Pulmonary artery endothelial cell (primary cell): ENCODE measurements around the gene ZNF410. TPM values are rescaled to one million over a fixed set of nuclear protein-coding genes. Genes with fewer than 3 reads are reported as not detected.
"Not testable (repeated sequence)": the region's sequence is repeated elsewhere in the genome, so short reads cannot be mapped to it uniquely, and the experiment has no call there.

ENCODE experiments used
- DNase-seq: peaks from one replicate; pipeline ENCODE4 v3.0.0-alpha.2; 2011; ENCODE audit warnings: low read depth, low spot score
- total RNA-seq: library from RNA; depleted of rRNA; stranded (reverse); fragments of >200 nt; gene quantifications from 2 replicates; pipeline ENCODE4 v1.2.3, GENCODE V29; 2014

ZNF410 gene, protein sequence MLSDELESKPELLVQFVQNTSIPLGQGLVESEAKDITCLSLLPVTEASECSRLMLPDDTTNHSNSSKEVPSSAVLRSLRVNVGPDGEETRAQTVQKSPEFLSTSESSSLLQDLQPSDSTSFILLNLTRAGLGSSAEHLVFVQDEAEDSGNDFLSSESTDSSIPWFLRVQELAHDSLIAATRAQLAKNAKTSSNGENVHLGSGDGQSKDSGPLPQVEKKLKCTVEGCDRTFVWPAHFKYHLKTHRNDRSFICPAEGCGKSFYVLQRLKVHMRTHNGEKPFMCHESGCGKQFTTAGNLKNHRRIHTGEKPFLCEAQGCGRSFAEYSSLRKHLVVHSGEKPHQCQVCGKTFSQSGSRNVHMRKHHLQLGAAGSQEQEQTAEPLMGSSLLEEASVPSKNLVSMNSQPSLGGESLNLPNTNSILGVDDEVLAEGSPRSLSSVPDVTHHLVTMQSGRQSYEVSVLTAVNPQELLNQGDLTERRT
- 56.8 and 67.2 TPM in 2 replicates for total RNA-seq

DNA sequence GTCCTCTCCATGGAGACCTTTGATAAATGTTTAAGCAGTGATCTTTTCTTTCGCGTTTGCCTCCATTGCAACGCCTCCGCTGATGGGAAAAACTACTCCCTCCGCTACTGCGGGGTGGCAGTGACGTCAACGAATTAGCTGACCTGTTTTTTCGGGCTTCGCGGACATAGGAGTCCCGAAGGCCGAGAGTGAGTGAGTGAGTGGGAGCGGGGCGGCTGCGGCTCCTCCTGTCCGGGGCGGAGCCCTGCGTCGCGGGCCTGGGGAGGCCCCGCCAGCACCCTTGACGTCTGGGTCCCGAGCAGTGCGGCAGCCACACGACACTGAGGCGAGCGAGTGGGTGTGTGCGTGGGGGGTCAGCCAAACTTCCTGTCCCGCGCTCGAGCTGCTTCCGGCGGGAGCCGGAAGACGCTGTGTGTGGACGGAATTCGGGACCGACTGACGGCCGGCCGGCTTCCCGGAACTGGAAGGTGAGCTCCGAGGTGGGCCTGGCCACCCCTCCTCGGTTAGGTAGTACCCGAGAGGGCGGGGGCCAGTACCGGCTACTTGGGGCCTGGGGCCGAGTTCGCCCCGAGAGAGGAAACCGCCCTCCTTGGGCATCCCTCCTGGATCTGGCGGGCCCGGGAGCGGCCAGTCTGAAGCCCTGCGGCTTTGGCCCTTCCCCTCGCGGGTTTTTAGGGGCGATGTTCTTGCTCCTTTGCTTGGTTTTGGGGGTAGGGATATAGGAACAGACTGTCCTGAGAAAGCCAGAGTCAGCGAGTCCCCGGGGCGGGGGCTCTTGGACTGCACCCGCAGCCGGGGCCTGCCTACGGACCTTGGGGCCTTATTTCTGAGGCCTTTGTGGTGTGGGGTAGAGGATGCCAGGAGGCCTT lies at the start of gene ZNF410:
Gene ZNF410 (plus strand): TSS at position 411 of the 869 bp plus-strand sequence. CDS start 5,317 bp downstream, outside the sequence.
- peak; percentile 74 for DNase-seq

DNA sequence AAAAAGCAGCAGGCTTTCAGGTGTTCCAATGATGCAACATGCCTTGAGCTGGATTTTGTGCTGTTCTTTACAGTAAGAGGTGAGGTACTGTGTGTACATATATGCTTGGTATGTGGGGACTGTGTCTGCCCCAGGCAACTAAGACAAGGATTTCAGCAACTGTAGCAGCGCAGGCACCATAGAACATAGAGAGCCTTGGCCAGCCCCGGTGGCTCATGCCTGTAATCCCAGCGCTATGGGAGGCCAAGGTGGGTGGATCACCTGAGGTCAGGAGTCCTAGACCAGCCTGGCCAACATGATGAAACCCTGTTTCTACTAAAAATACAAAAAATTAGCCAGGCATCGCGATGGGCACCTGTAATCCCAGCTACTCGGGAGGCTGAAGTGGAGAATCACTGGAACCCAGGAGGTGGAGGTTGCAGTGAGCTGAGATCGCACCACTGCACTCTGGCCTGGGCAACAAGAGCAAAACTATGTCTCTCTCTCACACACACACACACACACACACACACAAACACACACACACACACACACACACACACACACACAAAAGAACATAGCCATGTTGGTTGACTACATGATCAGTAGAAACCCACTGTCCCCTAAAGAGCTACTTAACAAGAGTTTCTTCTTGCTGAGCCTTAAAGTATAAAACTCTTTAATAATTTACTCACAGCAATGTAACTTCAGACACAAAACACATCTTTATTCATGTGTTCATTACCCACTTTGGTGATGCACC lies 48.2 kb upstream of the ZNF410 start:
- not testable (repeated sequence) for DNase-seq

DNA sequence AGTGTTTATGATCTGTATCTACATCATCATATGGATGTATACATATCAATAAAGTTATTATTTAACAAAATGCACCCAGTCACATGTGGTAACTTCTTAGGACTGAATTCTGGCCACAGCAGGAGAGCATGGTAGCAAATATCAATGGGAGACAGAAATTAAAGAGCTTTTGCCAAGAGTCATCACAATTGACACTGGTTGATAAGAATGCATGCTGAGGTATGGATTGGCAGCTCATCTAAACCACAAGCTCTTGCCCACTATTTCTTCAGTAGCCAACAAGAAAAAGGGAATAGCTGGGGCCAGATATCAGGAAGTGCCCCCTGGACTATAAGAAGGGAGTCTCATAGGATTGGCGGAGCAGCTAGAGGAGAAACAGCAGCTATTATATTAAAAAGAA lies 44.5 kb upstream of the ZNF410 start:
- no peak for DNase-seq

DNA sequence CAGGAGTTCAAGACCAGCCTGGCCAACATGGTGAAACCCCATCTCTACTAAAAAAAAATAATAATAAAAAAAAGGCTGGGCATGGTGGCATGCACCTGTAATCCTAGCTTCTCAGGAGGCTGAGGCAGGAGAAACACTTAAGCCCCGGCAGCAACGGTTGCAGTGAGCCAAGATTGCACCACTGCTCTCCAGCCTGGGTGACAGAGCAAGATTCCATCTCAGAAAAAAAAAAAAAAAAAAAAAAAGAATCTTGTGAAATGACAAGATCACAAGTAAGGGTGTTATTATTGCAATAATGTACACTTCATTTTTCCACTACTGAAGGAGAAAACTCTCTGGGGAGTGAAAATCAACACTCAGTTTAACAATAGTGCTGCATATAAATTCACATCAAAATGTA lies 43.8 kb upstream of the ZNF410 start:
- no peak for DNase-seq

DNA sequence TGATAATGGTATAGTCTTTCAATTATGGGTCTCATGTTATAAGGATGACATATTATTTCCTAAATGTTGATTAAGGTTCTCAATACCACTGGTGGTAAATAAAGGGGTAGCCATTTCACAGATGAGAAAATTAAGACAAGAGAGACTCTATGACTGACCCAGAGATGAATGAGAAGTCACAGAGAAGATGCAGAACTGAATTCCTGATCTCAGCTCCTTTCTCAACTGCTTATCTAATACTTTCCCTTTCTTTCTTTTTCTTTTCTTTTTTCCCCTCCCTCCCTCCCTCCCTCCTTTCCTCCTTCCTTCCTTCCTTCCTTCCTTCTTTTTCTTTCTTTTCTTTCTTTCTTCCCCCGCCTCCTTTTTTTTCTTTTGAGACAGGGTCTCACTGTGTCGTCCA lies 43.4 kb upstream of the ZNF410 start:
- DNase-seq = no peak

DNA sequence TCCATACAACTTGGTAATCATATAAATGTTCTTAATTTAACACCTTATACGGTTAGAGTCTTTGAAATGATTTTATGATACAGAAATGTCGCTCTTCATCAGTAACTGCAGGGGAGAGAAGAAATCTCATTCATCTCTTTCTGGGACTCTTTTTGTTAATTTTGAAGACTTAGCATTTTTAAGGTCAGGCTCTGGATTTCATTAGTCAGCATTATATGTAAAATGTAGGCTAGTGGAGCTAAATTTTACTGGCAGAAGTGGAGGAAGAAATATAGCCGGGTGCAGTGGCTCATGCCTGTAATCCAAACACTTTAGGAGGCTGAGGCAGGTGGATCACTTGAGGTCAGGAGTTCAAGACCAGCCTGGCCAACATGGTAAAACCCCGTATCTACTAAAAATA lies 39.7 kb upstream of the ZNF410 start:
- no peak for DNase-seq

DNA sequence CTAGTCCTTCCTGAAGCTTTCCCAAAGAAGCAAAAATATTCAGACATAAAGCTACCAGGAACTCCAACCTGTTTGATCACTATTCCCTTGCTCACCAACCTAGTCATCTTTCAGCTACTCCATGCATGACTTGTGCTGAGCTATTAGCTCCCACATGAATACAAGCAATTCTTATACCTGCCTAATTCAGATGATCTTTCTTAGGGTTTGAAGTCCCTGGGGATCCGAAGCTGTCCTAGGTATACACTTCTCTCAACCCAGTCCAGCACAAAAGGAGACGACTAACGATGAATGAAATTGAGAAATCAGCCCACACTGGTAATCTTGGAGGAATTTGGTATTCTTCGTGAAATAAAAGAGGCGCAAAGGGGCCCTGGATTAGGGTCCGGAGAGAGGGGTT lies 35.7 kb upstream of the ZNF410 start:
- no peak for DNase-seq

DNA sequence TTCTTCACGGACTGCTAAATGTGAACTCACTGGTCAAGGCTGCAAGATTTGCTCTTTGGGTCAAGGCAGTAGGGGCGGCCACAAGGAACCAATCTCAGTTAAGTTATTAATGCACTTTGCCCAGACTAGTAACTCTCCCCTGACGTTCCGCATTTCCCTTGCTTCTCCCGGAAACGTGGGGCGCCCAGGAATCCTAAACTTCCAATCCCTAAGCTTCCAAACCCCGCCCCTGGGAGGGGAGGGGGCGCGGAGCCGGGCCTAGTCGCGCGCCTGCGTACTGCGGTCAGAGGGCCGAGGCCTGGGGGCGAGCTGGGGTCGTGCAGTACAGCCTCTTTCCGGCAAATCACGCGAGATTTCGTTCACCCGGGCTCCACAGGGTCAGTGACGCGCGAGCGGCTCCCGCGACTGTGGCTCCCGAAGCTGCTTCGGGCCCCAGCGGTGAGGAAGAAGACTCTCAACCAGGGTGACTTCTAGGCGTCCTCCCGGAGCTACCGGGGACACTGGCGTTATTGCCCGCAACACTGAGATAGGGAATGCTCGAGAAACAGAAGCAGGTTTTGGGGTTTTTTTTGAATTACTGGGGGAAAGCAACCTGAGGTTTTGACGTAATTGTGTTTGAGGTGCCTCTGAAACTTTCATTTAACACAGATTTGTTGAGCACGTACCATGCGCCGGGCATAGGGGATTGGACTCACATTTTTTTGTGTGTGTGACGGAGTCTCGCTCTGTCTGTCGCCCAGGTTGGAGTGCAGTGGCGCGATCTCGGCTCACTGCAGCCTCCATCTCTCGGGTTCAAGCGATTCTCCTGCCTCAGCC lies 34.9 kb upstream of the ZNF410 start, which contains the start of gene PTGR2:
Gene PTGR2 (plus strand): TSS at position 265 of the 816 bp plus-strand sequence. CDS start 7,032 bp downstream, outside the sequence.
- peak; percentile 75 for DNase-seq

DNA sequence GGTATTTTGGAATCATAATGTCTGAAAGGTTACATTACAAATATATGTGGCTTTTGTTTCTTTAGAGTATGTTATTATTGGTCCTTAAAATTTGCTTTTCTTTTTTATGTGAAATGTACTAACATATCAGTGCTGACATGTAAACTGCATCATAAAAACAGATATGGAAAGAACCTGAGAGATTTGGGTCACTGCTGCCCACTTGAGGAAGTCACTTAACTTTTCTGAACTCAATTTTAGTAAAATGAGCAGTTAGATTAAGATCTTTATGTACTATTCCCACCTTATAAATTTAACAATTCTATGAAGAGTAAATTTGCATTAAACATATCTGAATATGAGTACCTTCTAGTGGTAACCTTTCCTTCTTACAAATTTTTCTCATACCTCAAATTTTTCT lies 27.5 kb upstream of the ZNF410 start:
- DNase-seq = no peak

DNA sequence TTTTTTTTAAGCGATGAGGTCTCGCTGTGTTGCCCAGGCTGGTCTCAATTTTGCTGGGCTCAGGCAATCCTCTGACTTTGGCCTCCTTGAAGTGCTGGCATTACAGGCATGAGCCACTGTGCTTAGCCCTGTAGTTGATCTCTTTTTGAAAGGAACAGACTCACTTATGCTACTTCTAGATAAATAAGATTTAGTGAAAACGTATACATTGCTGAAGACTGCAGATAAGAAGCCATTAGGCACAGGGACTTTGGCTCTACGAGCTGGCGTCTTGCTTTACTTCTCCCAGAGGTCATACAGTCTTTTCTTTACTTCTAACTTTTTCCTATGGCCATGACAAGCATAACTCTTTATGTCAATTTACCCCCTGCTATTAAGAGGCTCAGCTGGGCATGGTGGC lies 25.6 kb upstream of the ZNF410 start:
- no peak for DNase-seq

DNA sequence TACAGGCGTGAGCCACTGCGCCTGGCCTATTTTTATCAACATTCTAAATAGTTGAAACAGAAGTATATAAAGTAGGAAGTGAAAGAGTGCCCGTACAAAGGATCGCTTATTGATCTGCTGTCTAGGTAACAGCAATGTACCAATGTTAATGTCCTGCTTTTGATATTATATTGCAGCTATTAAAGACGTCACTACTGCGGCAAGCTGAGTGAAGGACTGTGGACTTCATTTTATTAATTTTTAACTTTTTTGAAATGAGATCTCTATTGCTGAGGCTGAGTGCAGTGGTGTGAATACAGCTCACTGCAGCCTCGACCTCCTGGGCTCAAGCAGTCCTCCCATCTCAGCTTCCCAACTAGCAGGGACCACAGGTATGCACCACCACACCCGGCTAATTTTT lies 24.2 kb upstream of the ZNF410 start:
- no peak for DNase-seq

DNA sequence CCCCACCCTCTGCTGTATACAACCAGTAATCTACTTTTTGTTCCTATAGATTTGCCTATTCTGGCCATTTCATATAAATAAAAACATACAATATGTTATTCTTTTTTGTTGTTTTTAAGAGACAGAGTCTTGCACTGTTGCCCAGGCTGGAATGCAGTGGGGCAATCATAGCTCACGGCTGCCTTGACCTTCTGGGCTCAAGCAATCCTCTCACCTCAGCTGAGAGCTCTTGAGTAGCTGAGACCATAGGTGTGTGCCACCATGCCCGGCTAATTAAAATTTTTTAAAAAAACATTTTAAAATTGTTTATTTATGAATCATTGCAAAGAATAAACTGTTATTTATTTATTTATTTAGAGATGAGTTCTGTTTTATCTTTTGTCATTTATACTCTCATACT lies 23.4 kb upstream of the ZNF410 start:
- DNase-seq = no peak

DNA sequence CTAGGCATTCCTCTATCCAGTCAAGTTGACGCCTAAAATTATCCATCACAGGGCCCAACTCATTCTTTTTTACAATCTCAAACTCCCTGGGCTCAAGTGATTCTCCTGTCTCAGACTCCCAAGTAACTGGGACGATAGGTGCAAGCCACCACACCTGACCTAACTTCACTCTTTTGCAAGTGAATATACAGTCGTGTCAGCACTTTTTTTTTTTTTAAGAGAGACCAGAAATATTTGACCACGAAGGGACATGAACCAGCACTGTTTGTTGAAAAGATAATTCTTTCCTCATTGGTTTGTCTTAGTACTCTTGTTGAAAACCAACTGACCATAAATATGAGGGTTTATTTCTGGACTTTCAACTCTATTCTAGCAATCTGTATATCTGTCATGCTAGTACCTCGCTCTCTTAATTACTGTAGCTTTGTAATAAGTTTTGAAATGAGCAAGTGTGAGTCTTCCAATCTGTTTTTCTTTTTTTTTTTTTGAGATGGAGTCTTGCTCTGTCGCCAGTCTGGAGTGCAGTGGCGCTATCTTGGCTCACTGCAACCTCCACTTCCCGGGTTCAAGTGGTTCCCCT lies 21.0 kb upstream of the ZNF410 start:
- DNase-seq = no peak

DNA sequence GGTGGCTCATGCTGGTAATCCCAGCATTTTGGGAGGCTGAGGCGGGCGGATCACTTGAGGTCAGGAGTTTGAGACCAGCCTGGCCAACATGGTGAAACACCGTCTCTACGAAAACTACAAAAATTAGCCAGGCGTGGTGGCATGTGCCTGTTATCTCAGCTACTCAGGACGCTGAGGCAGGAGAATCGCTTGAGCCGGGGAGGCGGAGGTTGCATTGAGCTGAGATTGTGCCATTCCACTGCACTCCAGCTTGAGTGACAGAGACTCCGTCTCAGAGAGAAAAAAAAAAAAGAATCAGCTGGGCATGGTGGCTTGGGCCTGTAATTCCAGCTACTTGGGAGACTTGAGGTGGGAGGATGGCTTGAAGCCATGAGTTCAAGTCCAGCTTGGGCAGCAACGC lies 16.9 kb upstream of the ZNF410 start:
- not testable (repeated sequence) for DNase-seq

DNA sequence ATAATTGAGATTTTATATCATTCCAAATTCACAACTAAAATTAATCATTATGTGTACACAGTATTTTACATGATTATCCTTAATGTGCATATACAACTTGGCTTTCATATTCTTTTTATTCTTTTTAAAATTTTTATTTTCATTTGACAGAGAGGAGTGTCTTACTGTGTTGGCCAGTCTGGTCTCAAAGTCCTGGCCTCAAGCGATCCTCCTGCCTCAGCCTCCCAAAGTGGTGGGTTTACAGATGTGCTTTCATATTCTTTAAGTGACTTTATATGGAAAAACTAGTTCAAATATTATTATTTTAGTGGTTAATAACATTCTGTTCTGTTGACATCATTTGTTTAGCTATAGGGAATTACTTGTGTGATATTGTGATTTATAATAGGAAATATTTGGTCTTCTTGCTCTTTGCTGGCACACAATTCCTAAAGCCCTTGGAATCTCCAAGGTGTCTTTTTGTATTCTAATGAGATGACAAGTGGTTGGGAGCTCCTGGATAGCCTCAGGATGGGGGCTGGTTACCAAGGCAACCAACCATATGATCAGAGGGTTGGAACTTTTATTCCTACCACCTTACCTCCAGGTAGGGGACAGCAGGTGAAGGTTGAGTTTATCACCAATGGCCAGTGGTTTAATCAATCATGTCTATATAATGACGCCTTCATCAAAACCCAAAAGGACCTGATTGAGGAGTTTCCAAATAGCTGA lies 16.0 kb upstream of the ZNF410 start:
- no peak for DNase-seq

DNA sequence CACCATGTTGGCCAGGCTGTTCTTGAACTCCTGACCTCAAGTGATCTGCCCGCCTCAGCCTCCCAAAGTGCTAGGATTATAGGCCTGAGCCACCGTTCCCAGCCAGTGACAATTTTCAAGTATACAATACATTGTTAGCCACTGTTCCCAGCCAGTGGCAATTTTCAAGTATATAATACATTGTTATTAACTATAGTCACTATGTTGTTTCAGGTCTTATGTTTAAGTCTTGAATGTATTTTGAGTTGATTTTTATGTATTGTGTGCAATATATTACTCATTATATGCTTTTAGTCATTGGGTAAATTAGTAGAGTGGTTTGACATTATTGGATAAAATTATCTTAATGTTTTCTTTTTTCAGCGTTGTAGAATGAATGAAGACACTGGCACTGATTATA lies 13.0 kb upstream of the ZNF410 start:
- no peak for DNase-seq

DNA sequence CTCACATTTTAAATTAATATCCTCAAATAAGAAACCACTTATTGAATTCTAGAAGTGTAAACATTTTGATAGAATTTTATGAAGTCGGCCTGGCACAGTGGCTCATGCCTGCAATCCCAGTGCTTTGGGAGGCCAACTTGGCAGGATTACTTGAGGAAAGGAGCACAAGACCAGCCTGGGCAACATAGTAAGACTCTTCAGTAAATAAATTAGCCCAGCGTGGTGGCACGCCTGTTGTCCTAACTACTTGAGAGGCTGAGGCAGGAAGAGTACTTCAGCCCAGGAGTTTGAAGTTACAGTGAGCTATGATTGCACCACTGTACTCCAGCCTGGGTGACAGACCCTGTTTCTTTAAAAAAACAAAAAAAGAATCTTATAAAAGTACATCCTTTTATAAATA lies 8.9 kb upstream of the ZNF410 start:
- DNase-seq = no peak

DNA sequence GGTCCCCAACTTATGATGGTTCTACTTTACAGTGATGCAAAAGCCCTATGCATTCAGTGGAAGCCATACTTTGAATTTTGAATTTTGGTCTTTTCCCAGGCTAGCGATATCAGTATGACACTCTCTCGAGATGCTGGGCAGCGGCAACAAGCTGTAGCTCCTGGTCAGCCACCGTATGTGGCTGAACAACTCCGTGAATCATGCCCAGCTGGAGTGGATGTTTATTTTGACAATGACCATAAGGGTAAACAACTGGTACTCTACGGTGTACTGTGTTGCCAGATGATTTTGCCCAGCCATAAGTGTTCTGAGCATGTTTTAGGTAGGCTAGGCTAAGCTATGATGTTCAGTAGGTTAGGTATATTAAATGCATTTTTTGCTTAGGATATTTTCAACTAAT lies 8.2 kb upstream of the ZNF410 start:
- DNase-seq = no peak

DNA sequence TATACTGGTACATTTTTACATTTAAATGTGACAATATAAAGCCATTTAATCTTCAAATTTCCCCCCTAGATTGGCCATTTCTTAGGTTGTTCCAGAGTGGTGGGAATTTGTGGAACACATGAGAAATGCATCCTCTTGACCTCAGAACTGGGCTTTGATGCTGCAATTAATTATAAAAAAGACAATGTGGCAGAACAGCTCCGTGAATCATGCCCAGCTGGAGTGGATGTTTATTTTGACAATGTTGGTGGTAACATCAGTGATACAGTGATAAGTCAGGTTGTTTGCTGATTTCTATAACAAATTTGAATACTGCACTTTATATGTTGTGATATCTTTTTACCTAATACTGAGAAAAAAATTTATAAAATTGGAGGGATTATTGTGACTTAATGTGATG lies 7.6 kb upstream of the ZNF410 start:
- no peak for DNase-seq
